Stimulated activated CD4-positive, alpha-beta T cell treated with anti-CD3 and anti-CD28 coated beads, Interleukin-2, amount 100 ng/mL, for 48 hours (primary cell): ENCODE measurements around the gene SHISA3.
"Not testable (repeated sequence)": the region's sequence is repeated elsewhere in the genome, so short reads cannot be mapped to it uniquely, and the experiment has no call there.

Experiments used
- DNase-seq, 2 donors: peaks; one replicate each; pipeline ENCODE4 v3.0.0-alpha.2; 2020

Gene SHISA3

DNA sequence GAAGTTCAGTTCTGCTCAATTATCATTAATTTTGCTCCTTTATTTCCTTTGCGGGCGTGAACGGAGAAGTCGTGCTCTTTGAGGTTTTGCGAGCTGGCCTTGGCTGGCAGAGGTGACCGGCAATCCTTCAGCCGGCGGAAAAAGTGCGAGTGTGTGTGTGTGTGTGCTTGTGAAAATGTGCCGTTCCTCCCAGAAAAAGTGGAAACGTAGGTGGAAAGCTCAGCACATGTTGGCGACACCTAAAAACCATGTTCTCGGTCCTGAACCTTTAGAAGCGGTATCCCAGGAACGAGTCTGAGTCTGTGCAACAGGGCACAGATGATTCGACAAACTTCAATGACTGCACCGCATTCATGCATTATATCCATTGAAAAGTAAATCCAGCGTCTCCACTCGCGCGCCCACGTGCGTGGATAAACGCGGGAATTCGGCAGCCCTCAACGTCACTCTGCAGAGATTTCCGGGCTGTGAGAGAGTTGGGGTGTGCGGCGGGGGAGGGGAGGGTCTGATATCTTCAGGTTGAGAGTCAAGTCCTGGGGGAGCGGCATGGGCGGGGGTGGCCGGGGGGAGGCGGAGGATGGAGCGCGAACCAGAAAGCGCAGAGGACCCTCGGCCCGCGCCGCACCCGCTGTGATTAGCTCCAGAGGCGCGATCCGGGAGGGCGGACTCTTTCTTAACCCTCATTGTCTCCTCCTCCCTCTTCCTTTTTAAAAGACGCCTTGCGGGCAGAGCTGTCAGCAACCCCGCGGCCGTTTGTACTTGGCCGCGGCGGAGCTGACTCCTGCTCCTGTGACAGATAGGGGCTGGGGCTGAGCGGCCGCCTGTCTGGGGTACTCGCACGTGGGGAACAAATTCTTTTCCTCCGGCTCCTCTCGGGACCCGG lies at the start of gene SHISA3:
Gene SHISA3, plus strand, starts transcription at position 737 of the 883 bp plus-strand sequence. CDS start 569 bp downstream, outside the sequence.
- DNase-seq: peak in 1 of 2 donors; percentile 15

DNA sequence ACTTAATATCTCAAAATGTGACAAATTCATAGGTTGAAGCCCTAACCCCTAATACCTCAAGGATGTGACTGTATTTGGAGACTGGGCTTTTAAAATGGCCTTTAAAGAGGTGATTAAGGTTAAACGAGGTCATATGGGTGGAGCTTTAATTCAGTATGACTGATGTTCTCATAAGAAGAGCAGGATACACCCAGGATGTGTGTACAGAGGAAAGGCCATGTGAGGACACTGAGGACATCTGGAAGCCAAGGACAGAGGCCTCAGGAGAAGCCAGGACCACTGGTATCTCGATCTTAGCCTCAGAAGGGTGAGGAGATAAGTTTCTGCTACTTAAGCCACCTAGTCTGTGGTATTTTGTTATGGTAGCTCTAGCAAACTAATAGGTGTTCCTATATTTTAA lies 49.0 kb upstream of the SHISA3 start:
- DNase-seq: no peak

DNA sequence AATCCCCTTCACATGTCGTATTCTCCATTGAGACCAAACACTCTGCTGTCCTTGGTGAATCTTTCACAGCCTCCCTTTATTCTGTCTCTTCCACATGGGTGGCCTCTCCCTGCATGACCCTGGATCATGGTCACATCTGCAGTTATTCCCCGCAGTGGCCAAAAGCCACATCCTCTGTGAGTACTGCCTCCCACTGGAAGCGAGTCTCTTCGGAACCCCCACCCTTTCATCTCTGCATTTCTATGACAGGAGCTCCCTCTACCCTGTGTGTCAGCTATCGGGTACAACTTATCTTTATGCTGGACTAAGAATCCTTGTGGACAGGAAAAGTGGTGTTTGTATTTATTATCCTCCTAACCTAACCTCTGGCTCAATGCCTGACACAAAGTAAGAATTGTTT lies 48.6 kb upstream of the SHISA3 start:
- no peak for DNase-seq

DNA sequence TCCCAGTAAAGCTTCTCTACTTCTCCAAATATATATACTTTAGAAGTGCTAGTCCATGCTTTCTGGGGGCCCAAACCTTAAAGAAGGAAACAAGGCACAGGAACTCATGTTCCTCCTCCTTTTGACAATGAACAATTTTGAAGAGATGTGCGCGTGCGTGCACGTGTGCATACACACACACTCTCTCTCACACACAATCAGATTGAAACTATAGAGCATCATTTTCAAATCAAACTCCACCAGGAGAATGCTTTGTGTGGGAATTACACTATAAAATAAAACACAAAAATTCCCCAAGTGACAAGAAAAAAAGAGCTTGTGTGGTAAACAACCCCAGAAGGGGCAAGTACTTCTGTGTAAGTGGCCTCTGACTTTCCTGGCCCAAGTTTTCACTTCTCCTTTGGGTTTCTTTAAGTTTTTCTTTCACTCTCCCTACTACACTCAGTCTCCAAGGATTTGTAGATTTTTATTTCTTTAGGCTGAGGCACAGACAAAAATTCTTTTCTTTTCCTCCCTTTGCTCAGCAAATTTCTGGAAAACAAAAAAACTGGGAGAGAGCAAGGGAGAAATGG lies 46.6 kb upstream of the SHISA3 start:
- no peak for DNase-seq

DNA sequence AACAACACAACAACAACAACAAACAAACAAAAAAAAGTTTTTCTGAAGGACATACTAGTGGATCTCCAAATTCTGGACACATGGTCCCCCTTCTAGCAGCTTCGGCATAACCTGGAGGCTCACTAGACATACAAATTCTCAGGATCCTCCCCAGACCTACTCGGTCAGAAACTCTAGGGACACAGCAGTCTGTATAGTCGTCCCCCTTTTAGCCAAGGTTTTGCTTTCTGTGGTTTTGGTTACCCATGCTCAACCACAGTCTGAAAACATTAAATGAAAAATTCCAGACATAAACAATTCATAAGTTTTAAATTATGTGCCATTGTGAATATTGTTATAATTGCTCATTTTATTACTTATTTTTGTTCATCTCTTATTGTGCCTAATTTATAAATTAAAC lies 45.2 kb upstream of the SHISA3 start:
- no peak for DNase-seq

DNA sequence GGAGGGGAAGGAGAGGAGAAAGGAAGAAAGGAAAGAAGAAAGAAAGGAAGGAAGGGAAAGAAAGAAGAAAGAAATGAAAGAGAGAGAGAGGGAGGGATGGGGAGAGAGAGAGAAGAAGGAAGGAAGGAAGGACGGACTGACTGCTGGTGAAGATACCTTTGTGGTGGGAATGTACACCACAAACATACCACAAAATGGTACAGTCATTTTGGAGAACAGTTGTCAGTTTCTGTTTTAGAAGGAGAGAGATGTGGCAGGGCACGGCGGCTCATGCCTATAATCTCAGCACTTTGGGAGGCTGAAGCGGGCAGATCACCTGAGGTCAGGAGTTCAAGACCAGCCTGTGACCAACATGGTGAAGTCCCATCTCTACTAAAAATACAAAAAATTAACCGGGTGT lies 40.0 kb upstream of the SHISA3 start:
- DNase-seq: no peak

DNA sequence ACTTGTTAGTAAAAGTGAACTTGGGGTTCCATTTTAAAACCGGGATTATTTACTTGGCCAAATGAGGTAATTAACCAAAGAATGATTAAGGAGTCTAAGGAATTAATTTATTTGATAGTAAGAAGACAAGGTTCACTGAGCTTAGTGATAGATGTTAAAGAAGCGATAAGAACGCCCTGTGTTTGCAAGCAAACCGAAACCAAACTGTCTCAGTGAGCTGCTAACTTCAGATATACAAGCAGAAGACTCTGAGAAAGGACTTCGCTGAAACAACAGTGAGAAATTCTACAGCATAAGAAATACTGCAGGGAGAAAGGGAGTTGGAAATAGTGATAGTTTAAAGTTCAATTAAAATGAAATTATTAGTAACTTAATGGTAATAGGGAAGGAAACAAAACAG lies 37.6 kb upstream of the SHISA3 start:
- DNase-seq: no peak

DNA sequence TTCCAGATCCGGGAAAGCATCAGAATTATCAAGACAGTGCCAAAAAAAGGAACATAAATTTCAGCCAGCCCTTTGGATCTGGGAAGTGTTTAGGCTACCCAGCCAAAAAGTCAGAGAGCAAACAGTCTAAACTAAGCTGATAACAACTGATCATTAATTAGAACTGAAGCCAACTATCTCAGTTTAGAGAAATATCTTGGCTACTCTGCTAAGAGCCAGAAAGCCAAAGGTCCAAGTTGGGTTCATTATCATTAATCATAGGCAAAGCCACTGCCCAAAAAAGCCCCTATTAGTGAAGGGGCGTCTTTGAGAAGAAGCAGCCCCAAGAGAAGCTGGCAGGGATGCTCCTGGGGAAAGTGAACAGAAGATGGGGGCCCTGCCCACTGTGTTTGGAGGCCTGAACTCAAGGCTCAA lies 37.0 kb upstream of the SHISA3 start:
- no peak for DNase-seq

DNA sequence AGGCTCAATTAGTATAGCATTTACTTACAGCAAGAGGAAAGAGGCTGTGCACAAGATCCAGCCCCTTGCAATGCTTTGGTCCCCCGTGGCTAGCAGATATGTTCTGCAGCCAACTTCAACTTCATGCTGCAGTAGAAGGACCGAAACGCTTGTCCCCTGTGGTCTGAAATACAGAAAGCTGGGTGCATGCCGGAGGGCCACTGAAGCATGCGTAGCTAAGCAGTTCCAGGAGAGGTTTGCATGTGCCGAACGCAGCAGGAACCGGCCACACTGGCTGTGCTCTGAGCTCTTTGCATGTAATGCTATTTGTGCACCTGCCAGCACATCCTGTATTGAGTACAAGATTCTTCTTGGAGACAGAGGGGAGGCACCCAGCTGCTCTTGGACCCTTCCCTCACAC lies 35.8 kb upstream of the SHISA3 start:
- DNase-seq: no peak

DNA sequence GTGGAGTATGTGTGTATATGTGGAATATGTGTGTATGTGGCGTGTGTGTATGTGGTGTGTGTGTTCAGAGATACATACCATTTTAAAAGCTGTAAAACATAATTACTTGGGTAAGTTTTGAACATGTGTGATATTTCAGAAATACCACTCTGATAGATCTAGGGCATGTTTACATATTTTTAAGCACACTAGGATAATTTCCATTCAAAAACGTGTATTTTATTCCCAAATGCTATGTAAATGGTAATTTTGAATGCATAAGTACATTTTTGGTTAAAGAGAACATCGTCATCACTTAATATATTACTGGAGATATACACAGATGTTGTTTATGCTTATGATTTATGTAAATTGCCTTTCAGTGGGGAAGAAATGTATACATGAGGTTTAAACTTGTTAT lies 34.7 kb upstream of the SHISA3 start:
- DNase-seq: no peak

DNA sequence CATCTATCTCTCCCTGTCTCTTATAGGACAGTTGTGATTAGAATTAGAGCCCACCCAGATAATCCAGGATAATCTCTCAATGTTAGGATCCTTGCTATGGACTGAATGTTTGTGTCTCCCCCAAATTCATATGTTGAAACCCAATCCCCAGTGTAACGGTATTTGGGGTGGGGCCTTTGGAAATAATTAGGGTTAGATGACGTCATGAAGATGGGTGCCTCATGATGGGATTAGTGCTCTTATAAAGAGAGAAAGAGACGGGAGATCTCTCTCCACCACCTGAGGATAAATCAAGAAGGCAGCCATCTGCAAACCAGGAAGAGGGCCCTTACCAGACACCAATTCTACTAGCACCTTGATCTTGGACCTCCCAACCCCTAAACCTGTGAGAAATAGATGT lies 33.7 kb upstream of the SHISA3 start:
- DNase-seq: no peak

DNA sequence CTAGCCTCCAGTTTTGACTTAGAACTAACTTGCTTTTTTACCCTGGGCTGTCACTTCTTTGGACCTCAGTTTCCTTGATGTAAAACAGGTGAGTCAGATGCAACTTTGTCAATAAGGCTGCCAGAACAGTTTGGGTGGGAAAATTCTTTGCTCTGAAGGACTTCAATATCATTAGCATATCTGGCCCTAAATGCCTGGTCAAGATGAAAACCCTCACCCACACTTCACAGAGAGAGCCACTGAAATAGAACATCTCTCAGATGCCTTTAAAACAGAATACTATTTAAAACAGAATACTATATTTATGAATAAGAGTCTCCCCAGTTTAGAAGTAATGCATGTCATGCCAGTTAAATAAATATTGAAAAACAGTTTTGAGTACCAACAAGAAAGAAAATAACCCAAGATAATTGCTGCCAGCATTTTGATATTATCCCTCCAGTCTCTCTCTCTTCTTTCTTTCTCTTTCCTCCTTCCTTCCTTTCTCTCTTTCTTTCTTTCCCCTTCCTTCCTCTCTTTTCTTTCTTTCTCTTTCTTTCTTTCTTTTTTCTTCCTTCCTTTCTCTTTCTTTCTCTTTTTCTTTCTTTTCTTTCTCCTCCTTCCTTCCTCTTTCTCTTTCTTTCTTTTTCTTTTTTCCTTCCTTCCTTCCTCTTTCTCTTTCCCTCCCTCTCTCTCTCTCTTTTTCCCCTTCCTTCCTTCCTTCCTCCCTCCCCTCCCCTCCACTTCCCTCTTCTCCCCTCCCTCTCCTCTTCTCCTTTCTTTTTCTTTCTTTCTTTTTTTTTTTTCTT lies 32.8 kb upstream of the SHISA3 start:
- no peak for DNase-seq

DNA sequence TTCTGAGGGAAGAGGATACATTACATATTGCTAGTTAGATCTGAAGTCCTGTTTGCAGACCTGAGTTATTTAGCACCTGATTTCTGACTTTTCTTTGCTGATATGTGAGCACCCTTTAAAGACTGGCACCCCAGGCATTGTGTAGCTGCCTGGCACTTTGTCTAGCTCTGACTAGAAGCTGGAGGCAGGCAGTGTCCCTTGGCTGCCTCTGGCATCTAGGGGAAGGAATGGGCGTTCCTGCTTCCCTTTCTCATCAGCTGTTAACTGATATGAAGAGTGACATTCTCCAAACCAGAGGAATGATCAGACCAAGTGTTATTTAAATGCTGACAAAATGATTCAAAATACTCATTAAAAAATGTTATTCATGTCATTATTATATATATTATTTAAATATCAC lies 30.3 kb upstream of the SHISA3 start:
- no peak for DNase-seq

DNA sequence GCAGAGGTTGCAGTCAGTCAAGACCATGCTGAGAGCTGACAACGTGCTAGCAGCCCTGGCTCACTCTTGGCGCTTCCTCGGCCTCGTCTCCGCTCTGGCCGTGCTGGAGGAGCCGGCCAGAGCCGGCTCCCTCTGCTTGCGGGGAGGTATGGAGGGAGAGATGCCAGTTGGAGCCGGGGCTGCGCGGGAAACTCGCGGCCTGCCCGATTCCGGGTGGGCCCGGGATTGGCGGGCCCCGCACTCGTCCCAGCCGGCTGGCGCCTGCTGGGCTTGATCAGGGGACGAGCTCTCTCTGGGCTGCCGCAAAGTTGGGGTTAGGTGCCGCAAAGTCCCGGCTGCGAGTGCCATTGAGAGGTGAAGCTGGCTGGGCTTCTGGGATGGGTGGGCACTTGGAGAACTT lies 27.8 kb upstream of the SHISA3 start:
- no peak for DNase-seq

DNA sequence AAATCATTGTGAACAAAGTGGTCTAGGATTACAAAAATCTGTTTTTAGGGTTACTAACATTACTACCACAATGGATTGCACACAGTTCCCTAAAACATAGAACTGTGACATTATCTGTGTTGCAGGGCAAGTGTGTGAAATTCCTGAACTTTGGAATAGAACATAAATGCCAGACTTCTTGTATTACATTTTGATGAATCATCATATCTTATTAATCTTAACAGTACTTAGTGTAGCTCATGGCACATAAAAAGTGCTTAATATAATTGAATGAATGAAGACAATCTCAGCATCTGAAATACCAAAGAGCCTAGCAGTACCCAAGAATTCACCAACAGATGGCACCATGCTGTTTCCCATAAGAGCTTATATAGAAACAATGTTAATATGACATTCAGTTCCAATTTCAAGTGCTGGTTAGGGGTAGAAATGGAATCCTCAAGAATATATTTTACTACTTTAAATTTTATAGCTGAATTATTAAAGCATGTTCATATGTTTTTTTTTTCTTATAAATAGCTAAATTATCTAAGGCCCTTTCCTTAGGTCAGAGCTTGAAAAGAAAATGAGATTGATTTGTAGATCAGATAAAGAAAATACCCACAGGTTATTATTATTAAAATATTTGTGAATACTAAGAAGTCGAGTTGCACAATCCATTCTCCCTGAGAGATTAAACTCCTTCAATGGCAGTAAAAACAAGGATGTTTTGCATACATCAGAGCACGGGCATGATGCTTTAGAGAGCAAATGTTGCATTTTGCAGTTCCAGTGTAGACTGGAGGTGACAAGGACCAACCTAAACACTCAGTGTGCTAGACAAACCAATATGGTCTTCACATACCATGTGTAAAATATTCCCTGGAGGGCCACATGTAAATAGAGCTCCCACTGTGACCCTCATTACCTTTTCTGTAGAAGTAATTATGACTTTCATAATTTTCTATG lies 25.7 kb upstream of the SHISA3 start:
- no peak for DNase-seq

DNA sequence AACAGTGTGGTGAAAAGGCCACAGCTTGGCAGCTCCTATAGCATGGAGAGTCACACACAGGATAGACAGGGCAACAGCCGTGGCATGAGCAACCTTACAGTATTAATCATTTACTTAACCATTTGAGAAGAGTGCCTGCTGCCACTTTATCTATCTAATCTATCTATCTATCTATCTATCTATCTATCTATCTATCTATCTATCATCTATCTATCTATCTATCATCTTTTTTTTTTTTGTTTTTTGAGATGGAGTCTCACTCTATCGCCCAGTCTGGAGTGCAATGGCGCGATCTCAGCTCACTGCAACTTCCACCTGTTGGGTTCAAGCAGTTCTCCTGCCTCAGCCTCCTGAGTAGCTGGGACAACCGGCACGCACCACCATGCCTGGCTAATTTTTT lies 25.0 kb upstream of the SHISA3 start:
- not testable (repeated sequence) for DNase-seq

DNA sequence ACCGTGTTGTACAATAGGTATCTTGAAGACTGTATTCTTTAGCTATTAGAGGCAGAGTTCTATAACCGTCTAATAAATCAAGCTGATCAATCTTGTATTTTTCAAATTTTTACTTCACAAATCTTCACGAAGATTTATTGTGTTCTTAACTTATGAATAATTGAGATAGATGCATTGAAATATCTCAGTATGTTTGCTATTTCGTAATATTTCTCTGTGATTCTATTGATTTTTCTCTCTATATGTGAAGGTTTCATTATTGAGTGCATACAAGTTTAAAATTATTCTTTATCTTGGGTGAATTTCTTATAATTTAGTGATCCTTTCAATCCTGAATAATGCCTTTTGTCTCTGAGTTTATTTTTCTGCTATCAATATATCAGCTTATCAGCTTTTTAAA lies 19.8 kb upstream of the SHISA3 start:
- no peak for DNase-seq

DNA sequence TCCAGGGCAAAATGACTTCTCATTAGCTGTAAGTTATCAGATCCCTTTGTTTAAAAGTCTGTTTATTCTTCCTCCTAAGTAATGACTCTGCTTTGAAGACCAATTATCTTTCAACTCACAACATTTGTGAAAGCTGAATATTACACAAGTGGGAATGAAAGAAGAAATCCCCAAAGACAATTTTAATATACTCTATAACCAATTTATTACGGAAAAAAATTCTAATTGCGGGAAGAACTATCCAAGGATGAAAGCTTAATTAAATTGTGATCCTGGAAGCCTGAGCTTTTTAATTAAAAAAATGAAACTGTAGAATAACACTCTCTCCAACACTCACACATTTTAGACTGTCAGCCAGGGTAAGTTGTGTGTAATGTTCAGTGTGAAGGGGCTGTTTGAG lies 15.6 kb upstream of the SHISA3 start:
- no peak for DNase-seq

DNA sequence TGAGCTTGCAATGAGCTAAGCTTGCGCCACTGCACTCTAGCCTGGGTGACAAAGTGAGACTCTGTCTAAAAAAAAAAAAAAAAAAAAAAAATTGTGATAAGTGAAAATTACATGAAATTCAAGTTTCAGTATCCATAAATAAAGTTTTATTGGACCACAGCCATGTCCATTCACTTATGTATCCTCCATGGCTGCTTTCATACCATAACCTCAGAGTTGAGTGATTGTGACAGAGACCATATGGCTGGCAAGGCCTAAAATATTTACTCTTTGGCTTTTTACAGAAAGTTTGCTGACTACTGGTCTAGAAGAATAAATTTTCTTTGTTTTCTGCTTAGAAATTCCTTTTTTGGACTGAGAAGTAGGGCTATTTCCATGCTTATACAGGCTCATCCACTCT lies 11.8 kb upstream of the SHISA3 start:
- DNase-seq: no peak

DNA sequence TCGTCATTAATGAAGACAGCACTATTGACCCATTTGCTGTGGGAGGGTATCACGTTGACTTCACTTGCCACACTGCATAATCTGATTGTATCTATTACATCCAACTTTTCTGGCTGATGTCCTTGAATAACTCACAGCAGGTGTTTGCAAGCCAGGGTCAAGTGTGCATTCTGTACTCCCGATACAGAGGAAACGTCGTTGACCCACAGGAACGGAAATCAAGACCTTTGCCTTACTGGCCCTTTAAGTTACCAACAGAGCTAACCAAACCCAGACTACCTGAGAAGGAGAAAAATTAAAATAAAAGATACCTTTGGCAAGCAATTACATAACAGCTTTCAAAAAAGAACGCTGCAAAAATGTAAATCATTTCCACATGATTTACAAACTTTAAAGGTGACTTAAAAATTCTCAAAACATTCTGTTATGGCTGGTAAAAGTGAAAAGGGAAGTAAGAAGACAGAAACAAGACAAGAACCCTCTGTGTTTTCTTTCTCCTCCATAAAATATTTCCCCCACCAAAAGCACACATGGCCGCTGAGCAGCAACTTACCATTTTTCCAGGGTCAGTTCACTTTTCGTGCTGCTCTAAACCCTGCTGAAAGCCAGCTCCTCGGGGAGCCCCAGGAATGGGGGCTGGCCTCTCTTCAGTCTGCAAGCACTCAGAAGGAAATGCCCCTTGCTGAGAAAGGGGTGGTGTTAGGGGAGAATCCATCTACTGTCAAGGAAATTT lies 6.5 kb upstream of the SHISA3 start:
- DNase-seq: no peak

DNA sequence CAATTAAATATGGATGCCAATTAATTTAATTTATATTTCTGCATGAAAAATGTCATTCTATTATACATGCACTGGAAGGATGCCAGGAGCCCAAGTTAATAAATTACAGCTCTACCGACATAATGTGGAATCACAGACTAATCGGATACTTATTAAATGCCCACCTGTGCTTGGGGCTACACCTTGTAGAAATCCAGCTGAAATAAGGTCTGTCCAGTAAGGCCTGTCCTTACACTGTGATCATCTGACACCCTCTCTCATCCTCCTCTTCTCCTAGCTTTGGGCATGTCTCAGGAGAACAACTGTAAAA lies 6.0 kb upstream of the SHISA3 start:
- no peak for DNase-seq

DNA sequence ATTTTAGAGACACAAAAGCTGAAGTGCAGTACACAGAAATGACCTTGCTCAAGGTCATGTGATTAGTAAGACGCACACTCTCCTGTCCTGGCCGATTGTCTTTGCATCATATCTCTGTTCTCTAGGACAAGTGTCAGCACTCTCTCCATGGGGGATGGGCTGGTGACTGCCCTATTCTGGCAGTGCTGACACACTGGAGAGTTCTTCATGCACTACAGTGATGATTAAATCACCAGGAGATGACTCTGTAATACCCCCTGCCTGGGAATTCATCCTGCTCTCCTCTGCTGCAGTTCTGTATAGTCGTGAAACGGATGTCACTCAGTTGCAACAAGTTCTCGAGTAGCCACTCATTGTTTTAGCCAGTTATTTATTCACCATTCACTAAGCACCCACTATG lies 5.3 kb upstream of the SHISA3 start:
- DNase-seq: no peak
